GM12873 (cell line): ENCODE measurements around the gene FOXI2.

Experiments used
- CTCF ChIP-seq: IDR thresholded peaks from 2 replicates; pipeline ENCODE4 v1.5.1; 2012; ENCODE audit warnings: low read depth, mild to moderate bottlenecking, moderate library complexity, low read length, control low read depth; ENCODE audit not compliant: insufficient read depth; ENCODE audit errors: missing control alignments

FOXI2 gene

GRCh38 chr10:127774766-127775559 is 38.0 kb downstream of the FOXI2 start:
- no peak for TF ChIP-seq CTCF

GRCh38 chr10:127776816-127777215 is 39.8 kb downstream of the FOXI2 start:
- TF ChIP-seq CTCF = no peak

- TF ChIP-seq CTCF = no peak
Measured at GRCh38 chr10:127781412-127781811, 44.4 kb downstream of the FOXI2 start.

- no peak for TF ChIP-seq CTCF
Measured at GRCh38 chr10:127787873-127788272, 50.9 kb downstream of the FOXI2 start.

- no peak for TF ChIP-seq CTCF
Measured at GRCh38 chr10:127790066-127790624, 53.2 kb downstream of the FOXI2 start.
